ENCODE data around the gene NOLC1.

The NOLC1 gene

GRCh38 chr10:102152545-102152890, 329 bp downstream of the NOLC1 start:
- Histone ChIP-seq H3K4me1 (ENCODE audit: insufficient read depth, low read length, severe bottlenecking) (peaks cover 11% of the 10 kb centered on the region), H4K20me1 (ENCODE audit: insufficient read depth, low read length) (no peaks in the 10 kb centered on the region), H3K27me3 (ENCODE audit: insufficient read depth, low read length) (no peaks in the 10 kb centered on the region), H3K4me3 (ENCODE audit: low read depth, low read length, poor library complexity, severe bottlenecking) (peak overlapping the region; percentile 91), H3K9me2 (ENCODE audit: low read depth, low read length) (no peaks in the 10 kb centered on the region), H3K9ac (ENCODE audit: low read length) (peak overlapping the region; percentile 98), H3F3A (ENCODE audit: insufficient read depth, low read length) (no peaks in the 10 kb centered on the region), H3K36me3 (ENCODE audit: insufficient read depth, low read length) (peaks cover 56% of the 10 kb centered on the region), H3K4me2 (ENCODE audit: low read length) (peak overlapping the region; percentile 97), H3K9me3 (ENCODE audit: low read length) (no peaks in the 10 kb centered on the region), H3K27ac (ENCODE audit: low read depth, low read length, poor library complexity, severe bottlenecking) (peak overlapping the region; percentile 49), H2AFZ (ENCODE audit: low read length) (no peak overlapping the region), H3K79me2 (ENCODE audit: insufficient read depth, low read length) (peaks cover 36% of the 10 kb centered on the region)
- TF ChIP-seq CTCF (IDR thresholded peaks at IDR 0.05; ENCODE audit: low read length) (no peak), EZH2 (IDR thresholded peaks at IDR 0.05; ENCODE audit: borderline replicate concordance, low read length) (no peak)

- H3K4me3 ChIP-seq (ENCODE audit: low read depth, low read length, poor library complexity, severe bottlenecking) = peak overlapping the region; percentile 91
- no peaks in the 10 kb centered on the region for H4K20me1 ChIP-seq (ENCODE audit: insufficient read depth, low read length)
- no peaks in the 10 kb centered on the region for H3K27me3 ChIP-seq (ENCODE audit: insufficient read depth, low read length)
- H3K4me2 ChIP-seq (ENCODE audit: low read length) = peak overlapping the region; percentile 97
- no peaks in the 10 kb centered on the region for H3K9me2 ChIP-seq (ENCODE audit: low read depth, low read length)
- peaks cover 11% of the 10 kb centered on the region for H3K4me1 ChIP-seq (ENCODE audit: insufficient read depth, low read length, severe bottlenecking)
- TF ChIP-seq CTCF (IDR thresholded peaks at IDR 0.05; ENCODE audit: low read length) (no peak), EZH2 (IDR thresholded peaks at IDR 0.05; ENCODE audit: borderline replicate concordance, low read length) (no peak)
- no peak overlapping the region for H2AFZ ChIP-seq (ENCODE audit: low read length)
- no peaks in the 10 kb centered on the region for H3F3A ChIP-seq (ENCODE audit: insufficient read depth, low read length)
- no peaks in the 10 kb centered on the region for H3K9me3 ChIP-seq (ENCODE audit: low read length)
- H3K27ac ChIP-seq (ENCODE audit: low read depth, low read length, poor library complexity, severe bottlenecking) = peak overlapping the region; percentile 25
- peak overlapping the region; percentile 98 for H3K9ac ChIP-seq (ENCODE audit: low read length)
- peaks cover 36% of the 10 kb centered on the region for H3K79me2 ChIP-seq (ENCODE audit: insufficient read depth, low read length)
- peaks cover 56% of the 10 kb centered on the region for H3K36me3 ChIP-seq (ENCODE audit: insufficient read depth, low read length)
These were observed 968 bp downstream of the NOLC1 start for GRCh38 chr10:102153093-102153620.

GRCh38 chr10:102154466-102155116, 2.4 kb downstream of the NOLC1 start:
- Histone ChIP-seq H3K9ac (ENCODE audit: low read length) (no peak overlapping the region), H3K9me2 (ENCODE audit: low read depth, low read length) (no peaks in the 10 kb centered on the region), H3K4me3 (ENCODE audit: low read depth, low read length, poor library complexity, severe bottlenecking) (no peak overlapping the region), H3K4me1 (ENCODE audit: insufficient read depth, low read length, severe bottlenecking) (peaks cover 11% of the 10 kb centered on the region), H3K36me3 (ENCODE audit: insufficient read depth, low read length) (peaks cover 59% of the 10 kb centered on the region), H3F3A (ENCODE audit: insufficient read depth, low read length) (no peaks in the 10 kb centered on the region), H3K27ac (ENCODE audit: low read depth, low read length, poor library complexity, severe bottlenecking) (no peak overlapping the region), H3K79me2 (ENCODE audit: insufficient read depth, low read length) (peaks cover 36% of the 10 kb centered on the region), H3K4me2 (ENCODE audit: low read length) (peak overlapping the region; percentile 9; the same call in 1 of the 2 replicates), H2AFZ (ENCODE audit: low read length) (no peak overlapping the region), H3K9me3 (ENCODE audit: low read length) (no peaks in the 10 kb centered on the region), H3K27me3 (ENCODE audit: insufficient read depth, low read length) (no peaks in the 10 kb centered on the region), H4K20me1 (ENCODE audit: insufficient read depth, low read length) (no peaks in the 10 kb centered on the region)
- no peak for TF ChIP-seq EZH2 (IDR thresholded peaks at IDR 0.05; ENCODE audit: borderline replicate concordance, low read length)
- no peak for TF ChIP-seq CTCF (IDR thresholded peaks at IDR 0.05; ENCODE audit: low read length)

Measured in OCI-LY1 (cell line).